CD4-positive, alpha-beta memory T cell (primary cell): ENCODE measurements around the gene RALGAPA2. TPM values are rescaled to one million over a fixed set of nuclear protein-coding genes. Genes with fewer than 3 reads are reported as not detected.

Experiments
- CTCF ChIA-PET: fragments of 350-600 bp; sonication (Branson Sonifier 250); formaldehyde crosslinking; loops from one replicate; lab custom pipeline; 2021; ENCODE audit warnings: inconsistent platforms; ENCODE audit not compliant: partially characterized antibody; lab: Charles Lee
- POLR2A ChIA-PET: fragments of 350-600 bp; sonication (Branson Sonifier 250); formaldehyde crosslinking; loops from one replicate; lab custom pipeline; 2021; ENCODE audit not compliant: partially characterized antibody; lab: Charles Lee
- DNase-seq, 5 donors: peaks; one replicate each; pipeline versions ENCODE4 v3.0.0 to v3.0.0-alpha.2; 2020 to 2022; ENCODE audit warnings: mixed read lengths in 1 of 5
- H3K27ac ChIP-seq: one replicate; pipeline ENCODE4 v1.7.0; 2013; ENCODE audit warnings: low read depth, low read length
- H3K27me3 ChIP-seq: 2 replicates; pipeline ENCODE4 v1.7.0; 2013; ENCODE audit warnings: mild to moderate bottlenecking, low read length, moderate library complexity; ENCODE audit not compliant: insufficient read depth
- H3K36me3 ChIP-seq: 2 replicates; pipeline ENCODE4 v1.7.0; 2013; ENCODE audit warnings: mild to moderate bottlenecking, low read length, moderate library complexity; ENCODE audit not compliant: insufficient read depth
- H3K4me1 ChIP-seq: 2 replicates; pipeline ENCODE4 v1.7.0; 2013; ENCODE audit warnings: mild to moderate bottlenecking, low read length, moderate library complexity; ENCODE audit not compliant: insufficient read depth
- H3K4me3 ChIP-seq, 2 donors: one replicate each; pipeline ENCODE4 v1.7.0; 2013; ENCODE audit warnings: low read length in 2 of 2, mild to moderate bottlenecking in 1 of 2
- H3K9me3 ChIP-seq, 2 donors: one replicate each; pipeline ENCODE4 v1.7.0; 2013; ENCODE audit warnings: low read length in 2 of 2, control low read depth in 1 of 2; ENCODE audit not compliant: control insufficient read depth in 1 of 2
- H3K27ac Mint-ChIP-seq, 7 donors: one replicate each; pipeline ENCODE4 v1.8.0; 2020 to 2021; ENCODE audit warnings: mixed read lengths in 7 of 7, mild to moderate bottlenecking in 6 of 7, inconsistent platforms in 3 of 7, moderate library complexity in 3 of 7
- H3K27me3 Mint-ChIP-seq, 2 donors: one replicate each; pipeline ENCODE4 v1.8.0; 2020 to 2021; ENCODE audit warnings: mixed read lengths in 2 of 2
- H3K36me3 Mint-ChIP-seq, 2 donors: one replicate each; pipeline ENCODE4 v1.8.0; 2020 to 2021; ENCODE audit warnings: mixed read lengths in 2 of 2, inconsistent platforms in 1 of 2, mild to moderate bottlenecking in 1 of 2
- H3K4me1 Mint-ChIP-seq, 4 donors: one replicate each; pipeline ENCODE4 v1.8.0; 2020 to 2021; ENCODE audit warnings: mixed read lengths in 4 of 4, mild to moderate bottlenecking in 1 of 4
- H3K4me3 Mint-ChIP-seq, 8 donors: one replicate each; pipeline ENCODE4 v1.8.0; 2020 to 2021; ENCODE audit warnings: mixed read lengths in 8 of 8, mild to moderate bottlenecking in 7 of 8, moderate library complexity in 6 of 8, inconsistent platforms in 3 of 8
- H3K9me3 Mint-ChIP-seq, 8 donors: one replicate each; pipeline ENCODE4 v1.8.0; 2020 to 2021; ENCODE audit warnings: mixed read lengths in 8 of 8, mild to moderate bottlenecking in 5 of 8, inconsistent platforms in 3 of 8, moderate library complexity in 1 of 8
- intact Hi-C: fragments of 100-400 bp; cut with micrococcal nuclease; formaldehyde crosslinking; loops from one replicate; pipeline ENCODE4 v1.15.1; 2023
- polyA plus RNA-seq, 2 donors: library from polyadenylated mRNA; unstranded; fragments of 300-500 nt; fragmentation: Illumina TruSeq; gene quantifications; one replicate each; pipeline ENCODE4 v1.2.3, GENCODE V29; 2021
- total RNA-seq, 2 experiments: library from RNA; stranded (reverse); gene quantifications; one replicate each; pipeline ENCODE4 v1.2.3, GENCODE V29; 2021

The RALGAPA2 gene
- total and polyA plus RNA-seq, 4 experiments from 2014 or later = 1.6 to 36.3 (median 21.5) TPM

DNA sequence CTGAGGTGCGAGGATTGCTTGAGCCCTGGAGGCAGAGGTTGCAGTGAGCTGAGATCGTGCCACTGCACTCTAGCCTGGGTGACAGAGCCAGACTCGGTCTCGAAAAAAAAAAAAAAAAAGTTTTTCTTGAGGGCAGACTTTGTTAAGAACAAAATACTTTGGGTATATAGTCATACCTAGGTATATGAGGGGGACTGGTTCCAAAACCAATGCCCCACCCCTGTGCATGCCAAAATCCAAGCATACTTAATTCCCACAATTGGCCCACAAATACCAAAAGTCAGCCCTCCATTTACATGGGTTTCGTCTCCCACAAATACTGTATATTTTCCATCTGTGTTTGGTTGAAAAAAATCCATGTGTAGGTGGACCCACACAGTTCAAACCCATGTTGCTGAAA is 224.6 kb downstream of the RALGAPA2 start:
- Mint-ChIP-seq H3K36me3 (peaks cover 54 to 59% of the 10 kb centered on the region in 2 donors), H3K27me3 (no peaks in the 10 kb centered on the region), H3K4me3 (no peak overlapping the region), H3K4me1 (peaks cover 0 to 9% (median 2%) of the 10 kb centered on the region in 4 donors), H3K9me3 (no peaks in the 10 kb centered on the region), H3K27ac (no peak overlapping the region)
- Histone ChIP-seq H3K27me3 (no peaks in the 10 kb centered on the region), H3K9me3 (no peaks in the 10 kb centered on the region), H3K4me3 (no peak overlapping the region), H3K36me3 (peaks cover 5% of the 10 kb centered on the region), H3K27ac (no peak overlapping the region), H3K4me1 (no peaks in the 10 kb centered on the region)
- ChIA-PET POLR2A (no interaction called here), CTCF (no interaction called here)
- intact Hi-C loops = no loop called here
- no peak for DNase-seq

DNA sequence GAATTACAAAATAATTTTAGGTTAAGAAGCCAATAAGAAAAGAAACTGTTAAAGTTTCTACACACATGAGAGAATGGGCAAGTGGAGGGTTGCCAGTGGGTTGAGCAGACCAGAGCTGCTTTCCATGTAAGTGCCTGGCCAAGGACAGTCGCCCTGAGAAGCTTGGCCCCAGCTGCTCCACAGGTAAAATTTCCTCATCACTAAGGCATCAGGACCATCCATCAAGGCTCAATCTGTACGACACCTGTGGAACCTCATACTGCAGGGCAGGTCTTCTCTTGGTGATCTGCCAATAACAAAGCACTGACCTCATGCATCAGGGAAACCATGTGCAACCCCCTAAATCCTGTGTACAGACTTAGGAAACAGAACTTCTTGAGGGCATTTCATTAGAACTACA is 229.1 kb downstream of the RALGAPA2 start:
- ChIA-PET CTCF (no interaction called here), POLR2A (no interaction called here)
- Histone ChIP-seq H3K4me1 (no peaks in the 10 kb centered on the region), H3K36me3 (no peaks in the 10 kb centered on the region), H3K9me3 (no peaks in the 10 kb centered on the region), H3K27ac (no peak overlapping the region), H3K4me3 (no peak overlapping the region), H3K27me3 (no peaks in the 10 kb centered on the region)
- H3K27ac Mint-ChIP-seq = no peak overlapping the region
- DNase-seq = no peak
- H3K9me3 Mint-ChIP-seq = no peaks in the 10 kb centered on the region
- H3K4me3 Mint-ChIP-seq = no peak overlapping the region
- peaks cover 0 to 2% (median 0%) of the 10 kb centered on the region in 4 donors for H3K4me1 Mint-ChIP-seq
- intact Hi-C loops = no loop called here
- no peaks in the 10 kb centered on the region for H3K27me3 Mint-ChIP-seq
- peaks cover 35 to 40% of the 10 kb centered on the region in 2 donors for H3K36me3 Mint-ChIP-seq

DNA sequence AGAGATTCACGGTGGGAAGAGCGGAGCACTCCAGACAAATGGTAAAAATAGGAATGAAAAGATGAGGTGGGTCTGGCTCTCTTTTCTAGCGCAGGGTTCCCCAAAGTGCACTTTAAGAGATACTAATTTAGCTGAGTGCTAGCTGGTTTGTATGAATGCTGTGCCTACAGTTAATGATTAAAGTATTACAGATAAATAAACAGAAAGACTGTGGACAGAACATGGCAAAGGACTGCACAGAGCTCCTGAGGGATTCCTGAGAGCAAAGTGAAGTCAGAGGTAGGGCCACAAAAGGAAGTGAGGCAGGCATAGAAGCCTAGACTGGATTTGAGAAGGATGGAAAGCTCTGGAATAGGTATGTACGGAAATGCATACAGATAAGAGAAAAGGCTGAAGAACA is 230.0 kb downstream of the RALGAPA2 start:
- Histone ChIP-seq H3K36me3 (no peaks in the 10 kb centered on the region), H3K9me3 (no peaks in the 10 kb centered on the region), H3K4me3 (no peak overlapping the region), H3K27me3 (no peaks in the 10 kb centered on the region), H3K4me1 (no peaks in the 10 kb centered on the region), H3K27ac (no peak overlapping the region)
- ChIA-PET CTCF (no interaction called here), POLR2A (no interaction called here)
- no peaks in the 10 kb centered on the region for H3K9me3 Mint-ChIP-seq
- H3K27ac Mint-ChIP-seq = no peak overlapping the region
- peaks cover 0 to 2% (median 0%) of the 10 kb centered on the region in 4 donors for H3K4me1 Mint-ChIP-seq
- intact Hi-C loops = no loop called here
- peaks cover 30 to 40% of the 10 kb centered on the region in 2 donors for H3K36me3 Mint-ChIP-seq
- H3K27me3 Mint-ChIP-seq = no peaks in the 10 kb centered on the region
- no peak overlapping the region for H3K4me3 Mint-ChIP-seq
- DNase-seq = no peak

DNA sequence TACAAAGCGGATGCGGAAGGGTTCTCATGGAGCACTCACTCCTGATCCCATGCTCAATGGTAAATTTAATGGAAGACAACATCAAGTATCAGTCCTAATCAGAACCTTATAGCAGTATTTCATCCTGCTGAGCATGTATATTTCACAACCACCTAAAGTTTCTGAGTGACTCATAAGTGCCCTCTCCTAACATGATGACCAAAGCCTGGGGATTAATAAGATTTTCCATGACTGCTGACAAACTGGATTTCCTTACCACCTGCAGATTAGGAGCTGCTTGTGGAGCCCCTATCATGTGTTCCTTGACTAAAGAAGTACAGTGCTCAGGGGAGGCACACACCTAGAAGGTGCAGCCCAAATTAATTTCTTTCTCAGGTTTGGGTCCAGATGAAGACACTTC is 231.8 kb downstream of the RALGAPA2 start:
- Histone ChIP-seq H3K36me3 (no peaks in the 10 kb centered on the region), H3K27me3 (no peaks in the 10 kb centered on the region), H3K4me3 (no peak overlapping the region), H3K9me3 (no peaks in the 10 kb centered on the region), H3K4me1 (no peaks in the 10 kb centered on the region), H3K27ac (no peak overlapping the region)
- Mint-ChIP-seq H3K36me3 (peaks cover 22 to 38% of the 10 kb centered on the region in 2 donors), H3K27ac (no peak overlapping the region), H3K4me3 (no peak overlapping the region), H3K27me3 (no peaks in the 10 kb centered on the region), H3K4me1 (peaks cover 0 to 2% (median 0%) of the 10 kb centered on the region in 4 donors), H3K9me3 (no peaks in the 10 kb centered on the region)
- POLR2A ChIA-PET = no interaction called here
- CTCF ChIA-PET = no interaction called here
- DNase-seq = no peak
- intact Hi-C loops = no loop called here

DNA sequence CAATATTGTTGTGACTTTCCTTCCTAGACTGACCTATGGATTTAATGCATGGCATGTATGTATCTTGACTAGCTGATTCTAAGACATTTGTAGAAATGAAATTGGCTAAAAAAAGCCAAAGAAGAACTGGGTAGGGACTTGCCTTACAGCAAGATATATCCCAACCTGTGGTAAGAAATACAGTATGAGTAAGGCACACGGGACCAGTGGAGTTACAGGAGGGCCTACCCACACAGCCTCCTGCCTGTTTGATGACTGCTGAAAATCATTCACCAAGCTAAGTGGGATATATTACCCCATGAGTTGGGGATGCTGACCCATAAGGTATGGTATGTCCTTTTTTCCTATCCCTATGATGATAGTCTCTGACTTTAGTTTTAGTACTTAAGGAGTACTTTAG is 232.3 kb downstream of the RALGAPA2 start:
- no peaks in the 10 kb centered on the region for H3K4me1 ChIP-seq
- POLR2A ChIA-PET = no interaction called here
- peaks cover 25 to 43% of the 10 kb centered on the region in 2 donors for H3K36me3 Mint-ChIP-seq
- no peak overlapping the region for H3K27ac Mint-ChIP-seq
- H3K4me3 Mint-ChIP-seq = no peak overlapping the region
- CTCF ChIA-PET = no interaction called here
- H3K27ac ChIP-seq = no peak overlapping the region
- no peaks in the 10 kb centered on the region for H3K9me3 Mint-ChIP-seq
- H3K27me3 Mint-ChIP-seq = no peaks in the 10 kb centered on the region
- peaks cover 0 to 2% (median 0%) of the 10 kb centered on the region in 4 donors for H3K4me1 Mint-ChIP-seq
- H3K36me3 ChIP-seq = no peaks in the 10 kb centered on the region
- intact Hi-C loops = no loop called here
- DNase-seq = no peak
- H3K9me3 ChIP-seq = no peaks in the 10 kb centered on the region
- H3K4me3 ChIP-seq = no peak overlapping the region
- H3K27me3 ChIP-seq = no peaks in the 10 kb centered on the region

DNA sequence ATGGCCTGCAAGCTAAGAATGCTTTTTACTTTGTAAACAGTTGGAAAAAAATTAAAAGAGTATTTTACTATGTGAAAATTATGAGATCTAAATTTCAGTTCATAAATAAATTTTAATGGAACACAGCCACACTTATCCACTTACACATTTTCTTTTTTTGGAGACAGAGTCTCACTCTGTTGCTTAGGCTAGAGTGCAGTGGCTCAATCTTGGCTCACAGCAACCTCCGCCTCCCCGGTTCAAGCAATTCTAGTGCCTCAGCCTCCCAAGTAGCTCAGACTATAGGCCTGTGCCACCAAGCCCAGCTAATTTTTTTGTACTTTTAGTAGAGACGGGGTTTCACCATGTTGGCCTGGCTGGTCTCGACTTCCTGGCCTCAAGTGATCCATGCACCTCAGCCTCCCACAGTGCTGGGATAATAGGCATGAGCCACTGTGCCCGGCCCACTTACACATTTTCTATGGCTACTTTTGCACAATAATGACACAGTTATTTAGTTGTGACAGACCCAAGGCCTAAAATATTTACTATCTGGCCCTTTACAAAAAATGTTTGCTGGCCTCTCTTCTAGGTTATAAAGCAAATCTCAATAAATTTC is 234.9 kb downstream of the RALGAPA2 start:
- intact Hi-C loops = no loop called here
- Mint-ChIP-seq H3K36me3 (peaks cover 27 to 59% of the 10 kb centered on the region in 2 donors), H3K27ac (no peak overlapping the region), H3K4me1 (no peaks in the 10 kb centered on the region), H3K27me3 (no peaks in the 10 kb centered on the region), H3K9me3 (no peaks in the 10 kb centered on the region), H3K4me3 (no peak overlapping the region)
- no peaks in the 10 kb centered on the region for H3K27me3 ChIP-seq
- CTCF ChIA-PET = no interaction called here
- no peak for DNase-seq
- H3K4me1 ChIP-seq = no peaks in the 10 kb centered on the region
- H3K4me3 ChIP-seq = no peak overlapping the region
- H3K36me3 ChIP-seq = no peaks in the 10 kb centered on the region
- H3K27ac ChIP-seq = no peak overlapping the region
- POLR2A ChIA-PET = no interaction called here
- H3K9me3 ChIP-seq = no peaks in the 10 kb centered on the region

GRCh38 chr20:20476504-20476903 is 235.9 kb downstream of the RALGAPA2 start:
- H3K4me1 Mint-ChIP-seq = no peaks in the 10 kb centered on the region
- intact Hi-C loops = no loop called here
- Histone ChIP-seq H3K27ac (no peak overlapping the region), H3K4me3 (no peak overlapping the region), H3K4me1 (no peaks in the 10 kb centered on the region), H3K27me3 (no peaks in the 10 kb centered on the region), H3K9me3 (no peaks in the 10 kb centered on the region), H3K36me3 (no peaks in the 10 kb centered on the region)
- H3K9me3 Mint-ChIP-seq = no peaks in the 10 kb centered on the region
- no peaks in the 10 kb centered on the region for H3K27me3 Mint-ChIP-seq
- CTCF ChIA-PET = interaction anchor here (0.6 kb wide), 1 partner anchor 14 kb away, joined by 3 read pairs; no protein-coding TSS in a partner anchor
- H3K36me3 Mint-ChIP-seq = peaks cover 27 to 61% of the 10 kb centered on the region in 2 donors
- POLR2A ChIA-PET = no interaction called here
- H3K27ac Mint-ChIP-seq = no peak overlapping the region
- DNase-seq = no peak
- H3K4me3 Mint-ChIP-seq = no peak overlapping the region
